ENCODE measurements around the gene QTRT2.

QTRT2 gene

DNA sequence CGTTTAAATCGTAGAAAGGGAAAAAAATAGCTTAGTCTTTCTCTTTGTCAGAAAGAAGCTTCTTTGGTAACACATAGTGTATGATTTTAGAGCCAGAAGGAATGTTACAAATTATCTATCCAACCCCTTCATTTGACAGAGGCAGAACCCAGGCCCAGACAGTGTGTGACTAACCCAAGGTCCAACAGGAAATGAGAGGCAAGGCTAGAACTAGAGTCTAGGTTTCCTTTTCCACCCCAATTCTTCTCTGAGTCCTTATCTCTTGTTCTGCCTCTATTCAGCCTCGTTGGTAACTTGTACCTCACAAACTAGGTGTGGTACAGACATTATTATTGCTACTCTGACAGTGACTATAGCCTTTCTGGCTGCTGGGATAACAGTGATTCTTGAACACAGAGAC is 39.3 kb downstream of the QTRT2 start (continued):
- TF ChIP-seq, protein P1, sequence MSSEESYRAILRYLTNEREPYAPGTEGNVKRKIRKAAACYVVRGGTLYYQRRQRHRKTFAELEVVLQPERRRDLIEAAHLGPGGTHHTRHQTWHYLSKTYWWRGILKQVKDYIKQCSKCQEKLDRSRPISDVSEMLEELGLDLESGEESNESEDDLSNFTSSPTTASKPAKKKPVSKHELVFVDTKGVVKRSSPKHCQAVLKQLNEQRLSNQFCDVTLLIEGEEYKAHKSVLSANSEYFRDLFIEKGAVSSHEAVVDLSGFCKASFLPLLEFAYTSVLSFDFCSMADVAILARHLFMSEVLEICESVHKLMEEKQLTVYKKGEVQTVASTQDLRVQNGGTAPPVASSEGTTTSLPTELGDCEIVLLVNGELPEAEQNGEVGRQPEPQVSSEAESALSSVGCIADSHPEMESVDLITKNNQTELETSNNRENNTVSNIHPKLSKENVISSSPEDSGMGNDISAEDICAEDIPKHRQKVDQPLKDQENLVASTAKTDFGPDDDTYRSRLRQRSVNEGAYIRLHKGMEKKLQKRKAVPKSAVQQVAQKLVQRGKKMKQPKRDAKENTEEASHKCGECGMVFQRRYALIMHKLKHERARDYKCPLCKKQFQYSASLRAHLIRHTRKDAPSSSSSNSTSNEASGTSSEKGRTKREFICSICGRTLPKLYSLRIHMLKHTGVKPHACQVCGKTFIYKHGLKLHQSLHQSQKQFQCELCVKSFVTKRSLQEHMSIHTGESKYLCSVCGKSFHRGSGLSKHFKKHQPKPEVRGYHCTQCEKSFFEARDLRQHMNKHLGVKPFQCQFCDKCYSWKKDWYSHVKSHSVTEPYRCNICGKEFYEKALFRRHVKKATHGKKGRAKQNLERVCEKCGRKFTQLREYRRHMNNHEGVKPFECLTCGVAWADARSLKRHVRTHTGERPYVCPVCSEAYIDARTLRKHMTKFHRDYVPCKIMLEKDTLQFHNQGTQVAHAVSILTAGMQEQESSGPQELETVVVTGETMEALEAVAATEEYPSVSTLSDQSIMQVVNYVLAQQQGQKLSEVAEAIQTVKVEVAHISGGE (tag by site-specific recombination; conservative IDR thresholded peaks at IDR 0.05; ENCODE audit: low read depth) = no peak
- TF ChIP-seq ZIC2 (tag by site-specific recombination; IDR thresholded peaks at IDR 0.05) = no peak
- TF ChIP-seq ZSCAN16 (tag by site-specific recombination; IDR thresholded peaks at IDR 0.05) = no peak
- TF ChIP-seq ZNF311 (tag by site-specific recombination; IDR thresholded peaks at IDR 0.05; ENCODE audit: borderline replicate concordance) = no peak
- no peak for TF ChIP-seq ZNF10 (tag by site-specific recombination; IDR thresholded peaks at IDR 0.05)
- TF ChIP-seq, protein P2, sequence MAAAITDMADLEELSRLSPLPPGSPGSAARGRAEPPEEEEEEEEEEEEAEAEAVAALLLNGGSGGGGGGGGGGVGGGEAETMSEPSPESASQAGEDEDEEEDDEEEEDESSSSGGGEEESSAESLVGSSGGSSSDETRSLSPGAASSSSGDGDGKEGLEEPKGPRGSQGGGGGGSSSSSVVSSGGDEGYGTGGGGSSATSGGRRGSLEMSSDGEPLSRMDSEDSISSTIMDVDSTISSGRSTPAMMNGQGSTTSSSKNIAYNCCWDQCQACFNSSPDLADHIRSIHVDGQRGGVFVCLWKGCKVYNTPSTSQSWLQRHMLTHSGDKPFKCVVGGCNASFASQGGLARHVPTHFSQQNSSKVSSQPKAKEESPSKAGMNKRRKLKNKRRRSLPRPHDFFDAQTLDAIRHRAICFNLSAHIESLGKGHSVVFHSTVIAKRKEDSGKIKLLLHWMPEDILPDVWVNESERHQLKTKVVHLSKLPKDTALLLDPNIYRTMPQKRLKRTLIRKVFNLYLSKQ (tag by site-specific recombination; IDR thresholded peaks at IDR 0.05; ENCODE audit: borderline replicate concordance) = no peak
- no peak for TF ChIP-seq PRDM2 (tag by site-specific recombination; IDR thresholded peaks at IDR 0.05; ENCODE audit: borderline replicate concordance)
- no peak for TF ChIP-seq ZNF157 (tag by site-specific recombination; IDR thresholded peaks at IDR 0.05)
- TF ChIP-seq ZNF221 (tag by site-specific recombination; IDR thresholded peaks at IDR 0.05; ENCODE audit: borderline replicate concordance) = no peak
- no peak for TF ChIP-seq ZNF23 (tag by site-specific recombination; IDR thresholded peaks at IDR 0.05; ENCODE audit: borderline replicate concordance)
- TF ChIP-seq ZBTB20 (tag by site-specific recombination; IDR thresholded peaks at IDR 0.05) = no peak

GRCh38 chr3:114101101-114101500 is 44.6 kb downstream of the QTRT2 start:
- ChIA-PET CTCF (interaction anchor here (0.7 to 1.4 kb wide), 2 partner anchors 26 to 1915 kb away, joined by 3 read pairs; no protein-coding TSS in a partner anchor), POLR2A (no interaction called here)
- TF ChIP-seq MYNN (tag by site-specific recombination; IDR thresholded peaks at IDR 0.05; ENCODE audit: borderline replicate concordance) (no peak), ZNF354C (tag by site-specific recombination; IDR thresholded peaks at IDR 0.05; ENCODE audit: borderline replicate concordance, low read depth) (no peak), ZNF426 (tag by site-specific recombination; IDR thresholded peaks at IDR 0.05) (no peak), GLIS1 (tag by site-specific recombination; IDR thresholded peaks at IDR 0.05) (no peak), ZNF629 (tag by site-specific recombination; IDR thresholded peaks at IDR 0.05) (no peak)
- TF ChIP-seq, protein P3, sequence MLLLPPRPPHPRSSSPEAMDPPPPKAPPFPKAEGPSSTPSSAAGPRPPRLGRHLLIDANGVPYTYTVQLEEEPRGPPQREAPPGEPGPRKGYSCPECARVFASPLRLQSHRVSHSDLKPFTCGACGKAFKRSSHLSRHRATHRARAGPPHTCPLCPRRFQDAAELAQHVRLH (tag by site-specific recombination; IDR thresholded peaks at IDR 0.05) = no peak
- Histone ChIP-seq H3K4me1 (ENCODE audit: control insufficient read depth, insufficient read depth, low read length) (no peaks in the 10 kb centered on the region), H3K27ac (ENCODE audit: extremely low read depth, low read depth, low read length) (no peak overlapping the region), H3K9me3 (ENCODE audit: control insufficient read depth, insufficient read depth, low read depth, low read length) (no peaks in the 10 kb centered on the region), H3K4me3 (ENCODE audit: low read depth, low read length) (no peak overlapping the region), H3K36me3 (ENCODE audit: control insufficient read depth in 2 of 2, insufficient read depth in 1 of 2, low read length in 2 of 2) (no peaks in the 10 kb centered on the region)
